Natural killer cell (primary cell): Measurements from ENCODE around the gene ATF6B. TPM values are rescaled to one million over a fixed set of nuclear protein-coding genes. Genes with fewer than 3 reads are reported as not detected.

ENCODE experiments used
- ATAC-seq, 3 donors: fragments of 150-1000 bp in 2 of 3; fragments of 200-7000 bp in 1 of 3; cut with Tn5 transposase; 1 replicate in 1 of 3; 2 replicates in 2 of 3; pipeline ENCODE4 v1.10.0; 2021; ENCODE audit warnings: mild to moderate bottlenecking in 2 of 3, moderate library complexity in 2 of 3
- DNase-seq, 2 donors: peaks; one replicate each; pipeline versions ENCODE4 v3.0.0 to v3.0.0-alpha.2; 2013 to 2021; ENCODE audit warnings: mixed read lengths in 1 of 2
- H3K27ac ChIP-seq: one replicate; pipeline ENCODE4 v1.5.1; 2013; ENCODE audit warnings: mild to moderate bottlenecking, low read length
- H3K27me3 ChIP-seq: one replicate; pipeline ENCODE4 v1.6.1; 2013; ENCODE audit warnings: low read length; ENCODE audit not compliant: control insufficient read depth, insufficient read depth
- H3K36me3 ChIP-seq: one replicate; pipeline ENCODE4 v1.6.1; 2013; ENCODE audit warnings: low read length; ENCODE audit not compliant: control insufficient read depth, insufficient read depth
- H3K4me1 ChIP-seq: one replicate; pipeline ENCODE4 v1.6.1; 2013; ENCODE audit warnings: low read length; ENCODE audit not compliant: control insufficient read depth, insufficient read depth
- H3K4me3 ChIP-seq: one replicate; pipeline ENCODE4 v1.5.1; 2013; ENCODE audit warnings: low read length
- H3K9me3 ChIP-seq: one replicate; pipeline ENCODE4 v1.6.1; 2013; ENCODE audit warnings: low read length; ENCODE audit not compliant: control insufficient read depth, insufficient read depth
- H3K27ac Mint-ChIP-seq, 2 donors: one replicate each; pipeline ENCODE4 v1.8.0; 2022; ENCODE audit warnings: mild to moderate bottlenecking in 2 of 2, mixed read lengths in 2 of 2, moderate library complexity in 1 of 2
- H3K27me3 Mint-ChIP-seq, 2 donors: one replicate each; pipeline ENCODE4 v1.8.0; 2022; ENCODE audit warnings: low read depth in 2 of 2, mixed read lengths in 2 of 2
- H3K36me3 Mint-ChIP-seq: one replicate; pipeline ENCODE4 v1.8.0; 2022; ENCODE audit warnings: mixed read lengths
- H3K4me1 Mint-ChIP-seq, 2 donors: one replicate each; pipeline ENCODE4 v1.8.0; 2022; ENCODE audit warnings: mixed read lengths in 2 of 2
- H3K4me3 Mint-ChIP-seq: one replicate; pipeline ENCODE4 v1.8.0; 2022; ENCODE audit warnings: mild to moderate bottlenecking, moderate library complexity, mixed read lengths
- H3K9me3 Mint-ChIP-seq, 2 donors: one replicate each; pipeline ENCODE4 v1.8.0; 2022; ENCODE audit warnings: mixed read lengths in 2 of 2
- CTCF ChIP-seq: fragments of 200-600 bp; IDR thresholded peaks from one replicate; pipeline ENCODE4 v1.8.0; 2022; ENCODE audit warnings: antibody characterized with exemption
- WGBS: methylation state at CpG from one replicate; pipeline ENCODE4 v1.1.7; 2013; ENCODE audit warnings: missing lambda C conversion rate; ENCODE audit not compliant: insufficient coverage; 5-methylcytosine and 5-hydroxymethylcytosine counted together
- intact Hi-C: fragments of 100-400 bp; cut with micrococcal nuclease; formaldehyde crosslinking; loops from one replicate; pipeline ENCODE4 v1.14.2; 2022
- total RNA-seq, 4 donors: library from RNA; stranded (reverse); fragments of 120-200 nt in 1 of 4; gene quantifications; one replicate each; pipeline versions ENCODE4 v1.2.3 to v1.2.4, GENCODE V29; 2013 to 2022

ATF6B gene
- total RNA-seq, 3 donors from 2014 or later (not counting 1 experiment from before 2014, with no cell fraction given) = 157 to 187 (median 178) TPM

DNA sequence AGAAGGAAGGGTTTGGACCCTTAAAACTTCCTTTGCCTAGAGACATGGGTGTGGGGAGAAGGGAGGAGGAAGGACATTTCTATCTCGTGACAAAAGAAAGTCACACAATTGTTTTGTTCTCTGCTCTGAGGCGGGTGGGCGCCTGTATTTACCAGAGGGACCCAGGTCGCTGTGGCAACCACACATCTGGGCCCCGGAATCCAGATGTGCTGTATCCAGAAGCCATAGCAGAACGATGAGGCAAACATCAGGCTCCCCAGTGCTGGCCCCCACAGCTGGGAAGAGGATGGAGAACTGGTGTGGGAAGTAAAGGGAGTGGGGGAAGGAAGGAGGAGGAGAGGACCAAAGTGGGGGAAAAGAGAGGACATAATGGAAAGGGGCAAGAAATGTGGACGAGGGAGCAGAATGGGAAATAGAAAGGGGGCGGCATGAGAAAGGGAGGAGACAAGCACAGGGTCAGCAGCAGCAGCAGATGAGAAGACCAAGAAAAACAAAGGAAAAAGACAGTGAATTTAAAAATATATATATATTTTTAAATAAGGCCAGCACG is 15.5 kb downstream of the ATF6B start:
- H3K36me3 ChIP-seq = peaks cover 21% of the 10 kb centered on the region

DNA sequence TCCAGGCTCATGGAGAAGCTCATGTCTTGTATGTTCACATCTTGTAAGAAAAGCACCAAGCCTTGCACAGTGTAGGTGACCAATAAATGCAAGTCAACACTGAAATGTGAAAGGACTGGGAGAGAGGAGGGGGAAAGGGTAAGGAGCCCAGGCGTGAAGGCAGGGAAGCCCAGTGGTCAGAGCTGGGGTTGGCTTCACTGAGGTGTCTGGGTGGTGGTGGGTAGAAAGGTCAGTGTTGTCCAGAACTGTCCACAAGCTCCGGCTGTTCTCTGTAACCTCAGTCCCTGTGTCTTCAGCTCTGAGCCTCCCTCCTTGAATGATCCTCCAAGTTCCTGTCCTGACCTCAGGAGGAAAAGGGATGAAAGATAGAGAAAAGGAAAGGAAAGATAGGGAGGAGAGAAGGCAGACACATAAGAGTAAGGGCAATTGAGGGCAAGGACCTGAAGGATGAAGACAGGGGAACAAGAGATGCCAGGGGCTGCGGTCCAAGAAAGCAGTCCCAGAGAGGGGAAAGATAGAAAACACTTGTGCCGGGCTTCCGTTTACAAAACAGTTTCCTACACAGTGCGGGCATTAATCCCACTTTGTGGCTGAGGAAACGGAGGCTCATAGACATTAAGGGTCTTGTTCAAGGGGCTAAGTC is 16.5 kb downstream of the ATF6B start:
- Mint-ChIP-seq H3K27me3 (peaks cover 15 to 23% of the 10 kb centered on the region in 2 donors), H3K9me3 (no peaks in the 10 kb centered on the region), H3K4me1 (peaks cover 7 to 33% of the 10 kb centered on the region in 2 donors), H3K4me3 (no peak overlapping the region), H3K36me3 (no peaks in the 10 kb centered on the region), H3K27ac (peak overlapping the region; percentile 21 to 64)
- 93% methylated on average over 7 of the region's 7 CpGs for WGBS
- intact Hi-C loops = no loop called here
- H3K9me3 ChIP-seq = no peaks in the 10 kb centered on the region
- DNase-seq (no peak), ATAC-seq (no peak)
- H3K4me3 ChIP-seq = no peak overlapping the region
- TF ChIP-seq CTCF = no peak
- peaks cover 11% of the 10 kb centered on the region for H3K36me3 ChIP-seq
- no peak overlapping the region for H3K27ac ChIP-seq
- H3K27me3 ChIP-seq = peaks cover 11% of the 10 kb centered on the region
- peaks cover 9% of the 10 kb centered on the region for H3K4me1 ChIP-seq

More for the DNA sequence above, 15.5 kb downstream of the ATF6B start:
- Mint-ChIP-seq H3K9me3 (no peaks in the 10 kb centered on the region), H3K27ac (peak overlapping the region; percentile 21 to 64), H3K27me3 (peaks cover 11 to 16% of the 10 kb centered on the region in 2 donors), H3K4me1 (peaks cover 7 to 33% of the 10 kb centered on the region in 2 donors), H3K4me3 (no peak overlapping the region), H3K36me3 (no peaks in the 10 kb centered on the region)
- H3K4me1 ChIP-seq = peaks cover 9% of the 10 kb centered on the region
- DNase-seq (no peak), ATAC-seq (no peak)
- intact Hi-C loops = no loop called here
- no peak overlapping the region for H3K4me3 ChIP-seq
- H3K9me3 ChIP-seq = no peaks in the 10 kb centered on the region
- peaks cover 11% of the 10 kb centered on the region for H3K27me3 ChIP-seq
- no peak for TF ChIP-seq CTCF
- WGBS = 91% methylated on average over 8 of the region's 9 CpGs
- H3K27ac ChIP-seq = no peak overlapping the region

DNA sequence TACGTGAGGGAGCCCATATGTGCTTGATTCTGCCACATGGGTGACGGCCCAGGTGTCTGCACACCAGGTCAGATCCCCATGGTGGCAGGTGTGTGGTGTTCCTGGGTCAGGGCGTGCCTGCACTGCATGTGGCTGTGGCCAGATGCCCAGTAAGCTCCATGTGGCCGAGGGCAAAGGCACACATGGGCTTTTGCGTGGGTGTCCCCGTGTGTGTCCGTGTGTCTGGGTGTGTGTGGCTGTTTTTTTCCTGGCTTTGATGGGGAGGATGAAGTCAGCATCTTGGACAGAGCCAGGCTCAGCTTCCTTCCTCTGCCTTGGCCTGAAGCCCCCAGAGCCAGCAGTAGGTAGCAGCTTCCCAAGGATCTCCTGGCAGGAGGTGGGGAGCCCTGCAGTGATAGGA is 17.4 kb downstream of the ATF6B start:
- Histone ChIP-seq H3K27ac (no peak overlapping the region), H3K4me1 (peaks cover 9% of the 10 kb centered on the region), H3K9me3 (no peaks in the 10 kb centered on the region), H3K36me3 (peaks cover 2% of the 10 kb centered on the region), H3K27me3 (peaks cover 11% of the 10 kb centered on the region), H3K4me3 (no peak overlapping the region)
- Mint-ChIP-seq H3K36me3 (no peaks in the 10 kb centered on the region), H3K27ac (peak overlapping the region in 1 of 2 donors; percentile 21), H3K27me3 (peaks cover 15 to 23% of the 10 kb centered on the region in 2 donors), H3K4me3 (no peak overlapping the region), H3K9me3 (no peaks in the 10 kb centered on the region), H3K4me1 (peaks cover 7 to 33% of the 10 kb centered on the region in 2 donors)
- WGBS = 87% methylated on average over 7 of the region's 7 CpGs
- intact Hi-C loops = no loop called here
- no peak for ATAC-seq
- TF ChIP-seq CTCF = no peak
- DNase-seq = no peak
